DMS79 (cell line): ENCODE measurements around the gene RAB31.
A peak's percentile ranks its signal among the peaks of the same experiment; 100 is the strongest.

Experiments used
- DNase-seq: peaks from one replicate; lab custom pipeline; 2025; lab: John Stamatoyannopoulos, UW

Gene RAB31

DNA sequence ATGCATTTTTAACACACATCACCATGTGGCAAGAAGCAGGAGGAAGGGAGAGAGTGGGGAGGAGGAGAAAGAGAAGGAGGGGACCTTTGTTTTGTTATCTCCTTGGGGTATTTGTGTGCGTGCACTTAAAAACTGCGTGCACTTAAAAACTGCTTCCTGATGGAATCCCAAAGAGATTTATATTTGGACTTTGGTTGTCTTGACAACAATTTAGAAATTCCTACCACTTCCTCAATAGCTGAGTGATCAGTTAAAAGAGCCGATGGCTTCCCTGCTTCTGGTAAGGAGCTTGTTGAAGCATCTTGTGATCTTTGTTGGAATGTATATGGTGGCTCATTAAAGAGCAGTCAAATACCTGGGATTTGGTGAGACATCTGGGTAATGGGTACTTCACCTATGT, 4.5 kb downstream of the RAB31 start:
- DNase-seq: no peak

DNA sequence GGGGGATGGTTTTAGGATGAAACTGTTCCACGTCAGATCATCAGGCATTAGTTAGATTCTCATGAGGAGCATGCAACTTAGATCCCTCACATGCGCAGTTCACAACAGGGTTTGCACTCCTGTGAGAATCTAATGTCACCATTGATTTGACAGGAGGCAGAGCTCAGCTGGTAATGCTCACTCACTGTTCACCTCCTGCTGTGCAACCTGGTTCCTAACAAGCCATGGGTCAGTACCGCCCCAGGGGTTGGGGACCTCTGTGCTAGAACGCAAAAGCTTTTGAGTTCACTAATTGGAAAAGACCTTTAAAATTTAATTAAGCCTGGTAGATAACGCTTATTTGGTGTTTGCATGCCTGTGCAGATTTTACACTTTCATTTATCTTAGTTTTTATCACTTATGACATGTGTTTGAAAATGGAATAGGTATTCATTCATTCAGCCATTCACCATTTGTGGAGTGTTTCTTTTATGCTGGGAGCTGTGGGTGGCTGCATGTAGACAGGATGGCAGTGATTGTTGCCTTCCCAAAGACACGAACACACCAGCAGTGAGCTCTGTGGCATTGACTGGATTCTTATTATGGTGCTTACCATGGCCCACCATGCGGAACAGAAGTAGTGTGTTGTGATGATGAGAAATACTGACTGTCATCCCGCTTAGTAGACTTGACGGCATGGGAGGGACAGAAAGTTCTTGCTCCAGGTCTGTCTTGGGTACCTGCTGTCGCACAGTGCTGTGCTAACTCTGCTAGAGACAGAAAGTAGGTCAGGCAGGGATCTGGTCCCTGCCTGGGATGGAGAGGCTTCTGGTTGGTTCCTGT, 6.4 kb downstream of the RAB31 start:
- no peak for DNase-seq

GRCh38 chr18:9715088-9715343, 6.9 kb downstream of the RAB31 start:
- no peak for DNase-seq

DNA sequence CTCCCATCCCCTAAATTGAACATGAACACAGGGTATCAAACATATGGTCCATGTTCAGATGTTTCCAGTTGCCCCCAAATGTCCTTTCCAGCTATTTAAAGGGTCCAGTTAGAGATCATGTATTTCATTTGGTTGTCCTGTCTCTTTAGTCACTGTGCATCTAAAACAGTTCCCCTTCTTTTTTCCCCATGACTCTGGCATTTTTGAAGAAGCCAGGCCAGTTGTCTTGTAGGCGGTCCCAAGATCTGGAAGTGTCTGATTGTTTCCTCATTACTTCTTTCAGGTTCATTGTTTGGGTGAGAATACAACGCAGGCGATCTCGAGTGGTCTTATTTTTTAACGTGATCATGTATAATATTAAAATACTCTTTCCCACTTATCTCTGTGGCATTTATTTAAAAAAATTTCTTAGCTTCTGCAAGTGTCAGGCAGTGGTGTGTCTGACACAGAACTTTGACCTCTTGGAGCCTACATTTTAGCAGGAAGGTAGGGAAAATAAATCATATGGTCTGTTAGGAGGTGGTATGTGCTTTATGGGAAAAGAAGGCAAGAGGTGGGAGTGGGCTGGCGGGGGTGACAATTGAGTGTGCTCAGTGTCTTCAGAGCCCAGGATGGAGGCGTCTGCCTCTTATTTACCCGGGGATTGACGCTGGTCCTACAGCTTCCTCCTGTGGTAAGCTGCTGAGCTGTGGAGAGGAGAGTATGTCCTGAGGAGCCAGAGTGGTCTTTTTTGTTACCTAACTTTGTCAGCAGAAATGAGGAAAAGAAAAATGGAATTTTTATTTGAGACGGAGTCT, 8.1 kb downstream of the RAB31 start:
- no peak for DNase-seq

GRCh38 chr18:9716780-9717563, 8.9 kb downstream of the RAB31 start:
- DNase-seq: no peak

DNA sequence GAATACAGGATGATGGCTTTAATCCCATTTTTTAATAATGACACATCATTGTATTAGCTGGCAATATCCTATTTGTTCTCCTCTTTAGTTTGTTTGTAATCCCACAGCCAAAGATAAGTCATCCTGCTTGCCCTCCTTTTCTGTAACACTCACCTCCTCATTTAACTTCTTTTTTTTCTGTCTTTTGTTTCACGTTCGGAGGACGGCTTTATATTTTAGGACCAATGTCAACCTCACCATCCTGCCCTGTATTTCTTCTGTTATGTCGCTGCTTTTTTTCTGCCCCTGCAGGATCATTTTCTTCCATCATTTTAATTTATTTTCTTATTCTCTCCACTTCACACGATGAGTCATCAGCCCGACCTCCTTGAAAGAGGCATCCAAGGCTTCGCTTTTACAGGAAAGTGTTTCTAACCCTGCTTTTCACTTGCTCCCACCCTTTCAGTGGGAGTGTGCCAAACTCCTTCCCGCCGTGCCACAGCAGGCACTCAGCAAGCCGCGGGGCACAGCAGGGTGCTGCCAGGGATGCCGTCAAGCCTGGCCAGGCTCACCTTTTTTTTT, 11.4 kb downstream of the RAB31 start:
- DNase-seq: peak; percentile 56

GRCh38 chr18:9720327-9720726, 12.2 kb downstream of the RAB31 start:
- no peak for DNase-seq

DNA sequence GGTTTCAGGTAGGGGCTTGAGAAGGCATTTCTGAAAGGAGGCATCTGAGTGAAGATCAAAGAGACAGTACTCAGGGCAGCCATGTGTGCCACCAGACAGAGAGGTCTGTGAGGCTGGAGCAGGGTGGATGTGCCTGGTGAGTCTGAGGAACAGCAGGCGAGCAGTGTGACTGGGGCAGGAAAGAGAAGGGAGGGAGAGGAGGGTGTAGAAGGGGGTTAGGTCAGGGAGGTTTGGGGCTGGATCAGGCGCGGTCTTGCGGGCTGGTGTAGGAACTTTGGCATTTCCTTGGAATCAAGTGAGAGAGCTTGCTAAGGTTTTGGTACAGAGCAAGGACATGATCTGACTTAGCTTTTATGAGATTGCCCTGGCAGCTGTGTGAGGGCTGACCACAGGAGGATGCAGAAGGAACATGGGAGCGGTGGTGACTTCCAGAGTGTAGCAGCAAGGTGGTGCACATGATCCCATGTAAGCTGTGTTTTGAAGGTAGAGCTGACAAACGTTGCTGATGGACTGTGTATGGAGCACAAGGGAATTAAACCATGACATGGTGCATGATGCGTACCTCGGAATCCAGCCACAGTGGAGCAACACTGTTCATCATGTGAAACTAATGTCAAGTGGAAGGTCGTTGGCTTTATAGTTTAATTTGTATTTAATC, 13.9 kb downstream of the RAB31 start:
- DNase-seq: no peak

GRCh38 chr18:9722691-9723090, 14.6 kb downstream of the RAB31 start:
- no peak for DNase-seq

- DNase-seq: no peak
These were observed 16.9 kb downstream of the RAB31 start for GRCh38 chr18:9724797-9725585.

- no peak for DNase-seq
These were observed 18.1 kb downstream of the RAB31 start for GRCh38 chr18:9726175-9726574.

DNA sequence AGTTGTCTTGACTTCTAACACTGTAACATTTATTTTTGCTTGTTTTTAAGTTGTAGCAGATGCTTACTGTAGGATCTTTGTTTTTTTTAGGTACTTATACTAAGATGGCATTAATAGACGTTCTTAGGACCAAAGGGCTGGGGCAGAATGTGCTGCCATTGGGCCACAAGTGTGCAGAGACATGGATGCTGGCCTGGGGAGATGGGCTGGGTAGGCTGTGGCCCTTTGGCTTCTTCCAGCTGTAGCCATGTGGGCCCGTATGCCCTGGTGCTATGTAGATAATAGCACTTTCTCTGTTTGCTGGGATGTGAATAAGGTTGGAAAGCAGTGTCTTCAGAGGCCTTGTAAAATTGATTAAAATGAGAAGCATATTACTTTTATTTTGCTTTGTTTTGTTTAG, 18.8 kb downstream of the RAB31 start:
- DNase-seq: no peak

- no peak for DNase-seq
These were observed 22.7 kb downstream of the RAB31 start for GRCh38 chr18:9730786-9731185.

- DNase-seq: no peak
These were observed 23.3 kb downstream of the RAB31 start for GRCh38 chr18:9731380-9731779.

- no peak for DNase-seq
These were observed 23.9 kb downstream of the RAB31 start for GRCh38 chr18:9732031-9732430.

DNA sequence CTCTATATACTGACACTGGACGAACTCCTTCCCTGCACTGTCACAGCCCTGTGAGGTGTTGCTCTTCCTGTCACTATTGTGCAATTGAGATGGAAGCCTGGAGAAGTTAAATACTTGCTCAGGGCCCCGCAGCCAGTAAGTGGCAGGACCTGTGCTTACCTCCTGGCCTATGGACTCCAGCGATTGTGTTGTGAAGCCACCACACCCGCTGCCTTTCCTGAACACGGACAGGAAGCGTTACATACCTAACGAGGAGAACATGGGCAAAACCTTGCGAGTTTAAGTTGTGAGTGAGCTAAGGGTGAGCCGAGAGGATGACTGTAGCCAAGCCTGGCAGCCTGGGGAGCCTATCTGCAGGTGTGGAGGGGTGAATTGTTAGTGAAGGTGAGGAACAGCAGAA, 26.1 kb downstream of the RAB31 start:
- DNase-seq: no peak

DNA sequence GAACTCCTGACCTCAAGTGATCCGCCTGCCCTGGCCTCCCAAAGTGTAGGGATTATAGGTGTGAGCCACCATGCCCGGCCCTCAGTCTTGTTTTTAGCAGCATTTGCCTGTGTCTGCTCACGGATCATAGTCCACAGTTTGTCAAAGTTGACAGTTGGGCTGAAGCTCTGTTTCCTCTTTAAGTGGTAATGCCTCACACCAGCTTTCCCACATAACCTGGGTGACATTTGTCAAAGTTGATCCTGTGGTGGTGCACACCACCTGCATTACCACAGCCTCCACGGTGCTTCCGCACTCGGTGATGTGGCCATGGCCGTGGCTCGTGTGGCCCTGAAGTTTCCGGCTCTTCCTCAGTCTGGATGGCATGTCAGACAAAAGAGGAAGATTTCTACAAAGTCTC, 27.1 kb downstream of the RAB31 start:
- DNase-seq: no peak

DNA sequence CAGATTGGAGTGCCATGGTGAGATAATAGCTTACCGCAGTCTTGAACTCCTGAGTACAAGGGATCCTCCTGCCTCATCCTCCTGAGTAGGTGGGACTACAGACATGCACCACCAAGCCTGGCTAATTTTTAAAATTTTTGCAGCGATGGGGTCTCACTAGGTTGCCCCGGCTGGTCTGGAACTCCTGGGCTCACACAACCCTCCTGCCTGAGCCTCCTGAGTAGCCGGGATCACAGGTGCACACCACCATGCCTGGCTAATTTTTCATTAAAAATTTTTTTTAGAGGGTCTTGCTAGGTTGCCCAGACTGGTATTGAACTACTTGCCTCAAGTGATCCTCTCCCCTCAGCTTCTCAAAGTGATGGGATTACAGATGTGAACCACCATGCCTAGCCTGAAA, 27.8 kb downstream of the RAB31 start:
- DNase-seq: no peak

- DNase-seq: no peak
These were observed 28.3 kb downstream of the RAB31 start for GRCh38 chr18:9736286-9736835.

DNA sequence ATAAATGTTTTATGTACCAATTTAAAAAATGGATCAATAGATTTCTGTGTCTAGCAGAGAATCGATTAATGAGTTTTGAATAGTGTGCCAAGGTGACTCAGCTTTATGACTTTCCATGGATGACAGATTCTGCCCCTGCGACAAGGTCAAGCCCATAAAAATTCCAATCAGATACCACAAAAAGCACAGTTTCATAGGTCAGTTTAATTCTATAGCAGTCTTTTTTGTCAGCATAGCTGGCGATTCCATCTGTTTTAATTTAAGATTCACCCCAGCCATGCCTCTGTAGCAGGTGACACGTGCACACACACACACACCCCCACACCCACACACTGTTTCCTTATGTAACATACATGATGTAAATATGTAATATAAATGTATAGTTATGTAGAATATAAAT, 28.9 kb downstream of the RAB31 start:
- no peak for DNase-seq
